ENCODE results near the gene RIOX2. TPM values are rescaled to one million over a fixed set of nuclear protein-coding genes. Genes with fewer than 3 reads are reported as not detected.

Gene RIOX2
- total RNA-seq, 4 donors from 2014 or later: 9.3 to 50.3 (median 12.6) TPM

DNA sequence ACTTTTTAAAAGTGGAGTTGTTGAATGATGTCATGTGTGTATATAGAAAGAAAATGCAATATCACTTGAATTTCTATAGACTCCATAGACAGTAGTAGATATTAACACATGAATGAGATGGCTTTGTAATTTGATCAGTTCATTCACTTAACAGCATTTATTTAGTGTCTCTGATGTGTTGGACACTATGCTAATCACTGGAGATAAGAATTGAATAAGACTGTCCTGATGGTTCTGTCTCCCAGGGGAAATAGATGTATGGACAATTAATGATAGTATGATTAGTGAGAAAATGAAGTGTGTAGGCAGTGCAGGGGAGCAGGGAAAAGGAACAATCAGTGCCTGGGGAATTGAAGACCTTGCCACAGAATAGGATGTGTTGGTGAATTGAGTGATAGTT, 72.9 kb downstream of the RIOX2 start:
- no peaks in the 10 kb centered on the region for H3K9me3 ChIP-seq
- peaks cover 0 to 9% (median 0%) of the 10 kb centered on the region in 4 donors for H3K4me1 ChIP-seq
- H3K36me3 ChIP-seq: peaks cover 0 to 5% (median 0%) of the 10 kb centered on the region in 3 donors
- TF ChIP-seq CTCF (IDR thresholded peaks at IDR 0.05): no peak
- TF ChIP-seq POLR2A (IDR thresholded peaks at IDR 0.05): no peak
- H3K4me3 ChIP-seq: no peak overlapping the region
- no peaks in the 10 kb centered on the region for H3K27me3 ChIP-seq
- DNase-seq: no peak
- no peak overlapping the region for H3K27ac ChIP-seq

GRCh38 chr3:97896547-97896946, 75.7 kb downstream of the RIOX2 start:
- H3K4me1 ChIP-seq: peaks cover 0 to 3% (median 0%) of the 10 kb centered on the region in 4 donors
- H3K27ac ChIP-seq: no peak overlapping the region
- H3K4me3 ChIP-seq: no peak overlapping the region
- H3K27me3 ChIP-seq: no peaks in the 10 kb centered on the region
- no peak for TF ChIP-seq POLR2A (IDR thresholded peaks at IDR 0.05)
- TF ChIP-seq CTCF (IDR thresholded peaks at IDR 0.05): no peak
- H3K9me3 ChIP-seq: no peaks in the 10 kb centered on the region
- H3K36me3 ChIP-seq: peaks cover 0 to 10% (median 0%) of the 10 kb centered on the region in 3 donors
- DNase-seq: no peak

DNA sequence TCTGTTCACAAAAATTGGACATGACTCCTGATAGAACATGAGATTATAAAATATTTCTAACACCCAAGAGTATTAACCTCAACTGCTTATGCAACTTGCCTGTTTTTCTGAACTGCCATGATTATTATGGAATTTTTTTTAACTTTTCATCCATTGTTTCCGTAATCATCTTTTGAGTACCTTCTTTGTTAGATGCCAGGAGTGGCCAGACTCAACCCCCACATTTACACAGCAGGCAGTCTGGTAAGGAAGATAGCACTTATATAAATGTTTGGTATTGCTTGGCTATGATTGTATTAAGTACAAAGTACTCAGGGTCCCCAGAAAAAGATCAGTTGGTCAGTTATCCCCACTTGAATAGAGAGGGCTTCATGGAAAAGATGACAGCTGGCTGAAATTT, 76.1 kb downstream of the RIOX2 start:
- Histone ChIP-seq H3K9me3 (no peaks in the 10 kb centered on the region), H3K36me3 (peaks cover 0 to 12% (median 0%) of the 10 kb centered on the region in 3 donors), H3K4me3 (no peak overlapping the region), H3K27ac (no peak overlapping the region), H3K4me1 (no peaks in the 10 kb centered on the region), H3K27me3 (no peaks in the 10 kb centered on the region)
- TF ChIP-seq CTCF (IDR thresholded peaks at IDR 0.05): no peak
- TF ChIP-seq POLR2A (IDR thresholded peaks at IDR 0.05): no peak
- no peak for DNase-seq

- Histone ChIP-seq H3K4me3 (no peak overlapping the region), H3K27me3 (no peaks in the 10 kb centered on the region), H3K36me3 (peaks cover 0 to 15% (median 0%) of the 10 kb centered on the region in 3 donors), H3K4me1 (no peaks in the 10 kb centered on the region), H3K9me3 (no peaks in the 10 kb centered on the region), H3K27ac (no peak overlapping the region)
- TF ChIP-seq POLR2A (IDR thresholded peaks at IDR 0.05): no peak
- TF ChIP-seq CTCF (IDR thresholded peaks at IDR 0.05): no peak
- no peak for DNase-seq
Measured at GRCh38 chr3:97895216-97895615, 77.0 kb downstream of the RIOX2 start.

- H3K27me3 ChIP-seq: no peaks in the 10 kb centered on the region
- no peak overlapping the region for H3K27ac ChIP-seq
- no peak overlapping the region for H3K4me3 ChIP-seq
- no peak for DNase-seq
- TF ChIP-seq CTCF (IDR thresholded peaks at IDR 0.05): no peak
- no peak for TF ChIP-seq POLR2A (IDR thresholded peaks at IDR 0.05)
- no peaks in the 10 kb centered on the region for H3K9me3 ChIP-seq
- no peaks in the 10 kb centered on the region for H3K4me1 ChIP-seq
- peaks cover 0 to 38% (median 0%) of the 10 kb centered on the region in 3 donors for H3K36me3 ChIP-seq
Measured at GRCh38 chr3:97892852-97893251, 79.4 kb downstream of the RIOX2 start.

Other genes with a start within 250 kb of the RIOX2 start
- 1 to 10 TPM; 1.8 to 7.4 (median 2.6) TPM for gene ARL6, start 207.7 kb downstream of the RIOX2 start, total RNA-seq
- gene CRYBG3, start 150.4 kb downstream of the RIOX2 start, total RNA-seq: 10 to 100 TPM; 11.4 to 47.0 (median 16.9) TPM
- gene GABRR3, start 62.9 kb upstream of the RIOX2 start, total RNA-seq: not detected
- not detected for gene OR5AC2, start 114.7 kb upstream of the RIOX2 start, total RNA-seq
- gene OR5H1, start 158.3 kb upstream of the RIOX2 start, total RNA-seq: not detected
- gene OR5H14, start 175.0 kb upstream of the RIOX2 start, total RNA-seq: not detected
- gene OR5H15, start 194.3 kb upstream of the RIOX2 start, total RNA-seq: not detected